NCI-H1930 (cell line): ENCODE results near the gene LIG4.

ENCODE experiments used
- DNase-seq, 2 experiments: peaks; one replicate each; lab custom pipeline; 2025; lab: John Stamatoyannopoulos, UW

The LIG4 gene

GRCh38 chr13:108194435-108194936, 20.9 kb downstream of the LIG4 start:
- no peak for DNase-seq

- no peak for DNase-seq
Measured at GRCh38 chr13:108193806-108194205, 21.5 kb downstream of the LIG4 start.

GRCh38 chr13:108190897-108191296, 24.4 kb downstream of the LIG4 start:
- no peak for DNase-seq

- no peak for DNase-seq
Measured at GRCh38 chr13:108188260-108188659, 27.1 kb downstream of the LIG4 start.

GRCh38 chr13:108185223-108185622, 30.1 kb downstream of the LIG4 start:
- DNase-seq = no peak

- no peak for DNase-seq
Measured at GRCh38 chr13:108182652-108183051, 32.7 kb downstream of the LIG4 start.

GRCh38 chr13:108178078-108178477, 37.3 kb downstream of the LIG4 start:
- DNase-seq = no peak

GRCh38 chr13:108176685-108177274, 38.6 kb downstream of the LIG4 start:
- no peak for DNase-seq

GRCh38 chr13:108168929-108169328, 46.4 kb downstream of the LIG4 start:
- no peak for DNase-seq

GRCh38 chr13:108166078-108166477, 49.3 kb downstream of the LIG4 start:
- DNase-seq = no peak

- DNase-seq = no peak
Measured at GRCh38 chr13:108158746-108159145, 56.6 kb downstream of the LIG4 start.
